ENCODE measurements around the gene HOXA2.

HOXA2 gene

GRCh38 chr7:27095897-27096767, 6.4 kb downstream of the HOXA2 start, which contains the start of gene HOXA1 (continued):
- TF ChIP-seq ZBTB44 (tag by site-specific recombination; IDR thresholded peaks at IDR 0.05) (peak; percentile 80), ZNF514 (tag by site-specific recombination; IDR thresholded peaks at IDR 0.05) (no peak), ZNF768 (tag by site-specific recombination; IDR thresholded peaks at IDR 0.05) (no peak), ZNF404 (tag by site-specific recombination; IDR thresholded peaks at IDR 0.05) (no peak), GLIS2 (tag by site-specific recombination; IDR thresholded peaks at IDR 0.05) (peak; percentile 17; the same call in 1 of the 2 replicates), ZNF610 (tag by site-specific recombination; IDR thresholded peaks at IDR 0.05; ENCODE audit: borderline replicate concordance) (no peak), ZNF341 (tag by site-specific recombination; IDR thresholded peaks at IDR 0.05; ENCODE audit: low read depth) (peak; percentile 52; the same call in 1 of the 2 replicates), AEBP2 (tag by site-specific recombination; IDR thresholded peaks at IDR 0.05; ENCODE audit: borderline replicate concordance) (no peak), ZNF510 (tag by site-specific recombination; IDR thresholded peaks at IDR 0.05; ENCODE audit: insufficient replicate concordance) (no peak), ZNF501 (tag by site-specific recombination; IDR thresholded peaks at IDR 0.05) (0 out of 2 replicates have a peak, but pooled peaks have one; percentile 56), KLF8 (tag by site-specific recombination; IDR thresholded peaks at IDR 0.05) (peak; percentile 79; the same call in 1 of the 2 replicates), ZNF157 (tag by site-specific recombination; IDR thresholded peaks at IDR 0.05) (no peak), SP3 (tag by site-specific recombination; IDR thresholded peaks at IDR 0.05) (peak; percentile 45; the same call in 1 of the 2 replicates), ZNF654 (tag by site-specific recombination; IDR thresholded peaks at IDR 0.05; ENCODE audit: low read depth) (no peak), MEIS1 (CRISPR knock-in tag; IDR thresholded peaks at IDR 0.05; ENCODE audit: borderline replicate concordance) (no peak), PRDM6 (tag by site-specific recombination; IDR thresholded peaks at IDR 0.05) (0 out of 2 replicates have a peak, but pooled peaks have one; percentile 4), ZEB2 (tag by site-specific recombination; IDR thresholded peaks at IDR 0.05) (peak; percentile 69; the same call in 1 of the 2 replicates), ZFP37 (tag by site-specific recombination; IDR thresholded peaks at IDR 0.05) (0 out of 2 replicates have a peak, but pooled peaks have one; percentile 36), ZNF23 (tag by site-specific recombination; IDR thresholded peaks at IDR 0.05; ENCODE audit: borderline replicate concordance) (no peak), ZXDB (tag by site-specific recombination; IDR thresholded peaks at IDR 0.05) (0 out of 2 replicates have a peak, but pooled peaks have one; percentile 25), KLF1 (tag by site-specific recombination; IDR thresholded peaks at IDR 0.05) (no peak), SP7 (tag by site-specific recombination; IDR thresholded peaks at IDR 0.05) (peak; percentile 63), PATZ1 (tag by site-specific recombination; IDR thresholded peaks at IDR 0.05) (peak; percentile 89), ZNF629 (tag by site-specific recombination; IDR thresholded peaks at IDR 0.05) (peak; percentile 23; the same call in 1 of the 2 replicates), CTCF (tag by site-specific recombination; IDR thresholded peaks at IDR 0.05) (0 out of 2 replicates have a peak, but pooled peaks have one; percentile 15), ZBTB26 (tag by site-specific recombination; optimal IDR thresholded peaks at IDR 0.05) (peak; percentile 89), ZNF561 (tag by site-specific recombination; IDR thresholded peaks at IDR 0.05; ENCODE audit: borderline replicate concordance) (peak; percentile 28; the same call in 1 of the 2 replicates), ZIC2 (tag by site-specific recombination; IDR thresholded peaks at IDR 0.05) (peak; percentile 81), ZBTB8A (tag by site-specific recombination; IDR thresholded peaks at IDR 0.05) (peak; percentile 86)

All from HEK293 (cell line).